GM18519 (cell line): ENCODE measurements around the gene PTP4A2.
A peak's percentile ranks its signal among the peaks of the same experiment; 100 is the strongest.
"Not testable (repeated sequence)": the region's sequence is repeated elsewhere in the genome, so short reads cannot be mapped to it uniquely, and the experiment has no call there.

Experiments
- ATAC-seq: cut with Tn5 transposase; IDR thresholded peaks from one replicate; pipeline ENCODE4 v1.9.1; 2021; ENCODE audit warnings: mild to moderate bottlenecking, moderate library complexity; ENCODE audit not compliant: unreplicated experiment, low FRiP score

Gene PTP4A2

GRCh38 chr1:31951276-31951675 lies 13.1 kb upstream of the PTP4A2 start:
- ATAC-seq: no peak

- no peak for ATAC-seq
Observed at GRCh38 chr1:31949862-31950261, 11.7 kb upstream of the PTP4A2 start.

GRCh38 chr1:31945677-31946076 lies 7.5 kb upstream of the PTP4A2 start:
- not testable (repeated sequence) for ATAC-seq

- no peak for ATAC-seq
Observed at GRCh38 chr1:31944205-31945089, 6.3 kb upstream of the PTP4A2 start.

GRCh38 chr1:31943546-31944184 lies 5.5 kb upstream of the PTP4A2 start:
- ATAC-seq: no peak

- ATAC-seq: not testable (repeated sequence)
Observed at GRCh38 chr1:31942061-31942460, 3.9 kb upstream of the PTP4A2 start.

- ATAC-seq: peak; percentile 28
Observed at GRCh38 chr1:31939484-31940329, 1.5 kb upstream of the PTP4A2 start.

GRCh38 chr1:31937300-31938183 lies 626 bp downstream of the PTP4A2 start:
- ATAC-seq: peak; percentile 5

GRCh38 chr1:31936981-31937299 lies 1.2 kb downstream of the PTP4A2 start:
- no peak for ATAC-seq

GRCh38 chr1:31936278-31936980 lies 1.7 kb downstream of the PTP4A2 start:
- ATAC-seq: no peak

- no peak for ATAC-seq
Observed at GRCh38 chr1:31934706-31935629, 3.2 kb downstream of the PTP4A2 start.

GRCh38 chr1:31932491-31933316 lies 5.5 kb downstream of the PTP4A2 start:
- no peak for ATAC-seq

GRCh38 chr1:31931593-31932225 lies 6.5 kb downstream of the PTP4A2 start:
- ATAC-seq: no peak

- no peak for ATAC-seq
Observed at GRCh38 chr1:31930836-31931592, 7.2 kb downstream of the PTP4A2 start.

GRCh38 chr1:31927661-31927980 lies 10.5 kb downstream of the PTP4A2 start:
- no peak for ATAC-seq

GRCh38 chr1:31926853-31927660 lies 11.1 kb downstream of the PTP4A2 start:
- no peak for ATAC-seq
